H7 (cell line): ENCODE results near the gene B3GNT9. TPM values are rescaled to one million over a fixed set of nuclear protein-coding genes. Genes with fewer than 3 reads are reported as not detected.

Experiments
- DNase-seq: peaks from one replicate; pipeline ENCODE4 v3.0.0; 2012
- H3K27me3 ChIP-seq: 2 replicates; pipeline ENCODE4 v1.6.0; 2011; ENCODE audit warnings: mild to moderate bottlenecking, low read length; ENCODE audit not compliant: control insufficient read depth, insufficient read depth
- H3K36me3 ChIP-seq: replicated peaks from 2 replicates; pipeline ENCODE4 v1.5.1; 2011; ENCODE audit warnings: low read length; ENCODE audit not compliant: control insufficient read depth, insufficient read depth
- H3K4me3 ChIP-seq: 2 replicates; pipeline ENCODE4 v1.5.1; 2011; ENCODE audit warnings: low read depth, mild to moderate bottlenecking, control low read depth, low read length, moderate library complexity; ENCODE audit not compliant: insufficient read depth
- total RNA-seq: library from RNA; depleted of rRNA; stranded (reverse); fragments of >200 nt; shearing (Covaris generic); gene quantifications from 2 replicates; pipeline ENCODE4 v1.2.3, GENCODE V29; 2014; rRNA removed

B3GNT9 gene
- total RNA-seq, 1 experiment from 2014 or later = 8.7 TPM

DNA sequence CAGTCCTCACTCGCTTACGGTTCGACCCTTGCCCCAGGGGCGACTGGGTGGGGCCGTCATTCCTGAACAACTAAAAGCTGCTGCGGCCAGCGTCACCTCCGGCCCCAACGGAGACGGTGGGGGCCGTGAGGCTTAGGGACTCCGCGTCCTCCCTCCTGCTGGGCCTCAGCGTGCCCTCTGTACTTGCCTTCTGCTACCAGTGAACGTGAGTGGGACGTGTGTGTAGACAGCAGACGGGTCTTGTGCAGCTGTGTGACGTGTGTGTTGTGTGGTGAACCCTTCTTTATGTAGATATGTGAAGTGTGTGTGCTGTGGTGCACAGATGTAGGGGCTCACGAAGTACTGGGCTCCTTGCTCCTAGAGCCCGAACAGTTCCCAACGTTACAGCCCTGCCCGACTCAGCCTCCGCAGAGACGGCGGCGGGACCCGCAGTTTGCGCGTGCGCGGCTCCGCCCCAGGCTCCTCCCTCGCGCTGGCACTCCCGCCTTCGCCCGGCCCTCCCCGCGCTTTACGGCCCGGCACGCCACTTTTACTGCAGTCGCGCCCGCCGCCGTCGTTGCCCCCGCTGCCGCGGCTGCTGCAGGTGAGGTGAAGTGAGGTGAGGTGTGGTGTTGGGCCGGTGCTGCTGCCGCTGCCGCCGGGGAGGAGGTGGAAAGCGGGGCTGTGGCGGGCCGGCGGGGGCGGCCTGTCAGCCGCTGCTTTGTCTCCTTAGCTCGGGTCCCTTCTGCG lies 41.2 kb downstream of the B3GNT9 start, which contains the start of gene PHAF1:
TSS of gene PHAF1 (plus strand) at position 535 of the 729 bp plus-strand sequence. CDS start 235 bp downstream, outside the sequence.
- peaks cover 3% of the 10 kb centered on the region; the same call in 1 of the 2 replicates for H3K27me3 ChIP-seq
- peak; percentile 100 for DNase-seq
- H3K4me3 ChIP-seq = peak within 1 kb of the TSS; percentile 99
- H3K36me3 ChIP-seq = no peaks in the 10 kb centered on the region

DNA sequence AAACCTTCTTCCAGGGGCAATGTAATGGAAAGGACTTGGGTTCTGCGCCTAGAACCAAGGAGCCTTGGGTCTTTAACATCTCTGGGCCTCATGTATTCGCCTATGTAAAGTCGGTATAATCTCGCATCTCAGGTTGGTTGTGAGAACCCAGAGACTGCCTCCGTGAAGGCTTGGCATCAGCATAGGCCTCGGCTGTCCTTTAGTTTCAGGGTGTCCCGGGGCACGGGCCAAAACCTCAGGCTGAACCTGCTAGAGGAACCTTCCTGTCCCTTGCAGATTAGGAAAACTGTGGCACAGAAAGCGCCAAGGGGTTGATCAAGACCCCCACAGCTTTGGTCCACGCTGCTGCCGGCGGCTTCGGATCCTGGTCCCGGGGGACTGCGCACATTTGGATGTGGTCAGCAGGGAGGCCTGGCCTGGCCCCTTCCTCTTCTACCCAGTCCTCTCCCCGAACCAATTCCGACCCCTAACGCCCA lies 41.8 kb downstream of the B3GNT9 start:
- Histone ChIP-seq H3K4me3 (peak overlapping the region; percentile 99), H3K27me3 (peaks cover 3% of the 10 kb centered on the region; the same call in 1 of the 2 replicates), H3K36me3 (no peaks in the 10 kb centered on the region)
- DNase-seq = no peak

DNA sequence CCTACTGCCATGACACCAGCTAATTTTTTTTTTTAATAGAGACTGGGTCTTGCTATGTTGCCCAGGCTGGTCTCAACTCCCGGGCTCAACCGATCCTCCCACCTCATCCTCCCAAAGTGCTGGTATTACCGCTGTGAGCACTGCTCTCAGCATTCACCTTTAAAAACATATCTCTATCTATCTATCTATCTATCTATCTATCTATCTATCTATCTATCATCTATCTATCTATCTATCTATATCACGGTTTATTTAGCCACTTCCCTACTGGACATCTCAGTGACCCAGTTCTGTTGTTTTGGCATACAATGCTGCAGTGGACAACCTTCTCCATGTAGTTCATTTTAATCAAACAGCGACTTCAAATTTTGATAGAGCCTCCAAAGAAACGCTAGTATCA lies 42.3 kb downstream of the B3GNT9 start:
- H3K4me3 ChIP-seq = no peak overlapping the region
- DNase-seq = no peak

DNA sequence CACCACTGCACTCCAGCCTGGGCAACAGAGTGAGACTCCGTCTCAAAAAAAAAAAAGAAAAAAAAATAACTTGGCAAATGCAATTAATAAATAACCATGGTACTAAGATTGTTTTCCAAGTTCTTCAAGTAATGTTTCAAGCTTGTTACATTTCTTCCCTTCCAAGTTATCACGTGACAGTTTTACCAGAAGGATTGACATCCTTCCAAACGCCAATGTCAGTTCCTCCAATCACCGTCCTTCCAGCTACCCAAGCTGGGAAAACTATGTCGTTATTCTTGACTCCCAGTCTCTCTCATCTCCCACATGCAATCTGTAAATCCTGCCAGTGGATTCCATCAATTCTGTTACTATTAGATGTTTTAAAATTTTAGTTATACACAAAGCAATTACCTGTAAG lies 44.9 kb downstream of the B3GNT9 start:
- no peak overlapping the region for H3K4me3 ChIP-seq
- no peaks in the 10 kb centered on the region for H3K36me3 ChIP-seq
- H3K27me3 ChIP-seq = peaks cover 3% of the 10 kb centered on the region; the same call in 1 of the 2 replicates
- no peak for DNase-seq

More for the DNA sequence above, 42.3 kb downstream of the B3GNT9 start:
- H3K36me3 ChIP-seq = no peaks in the 10 kb centered on the region
- peaks cover 3% of the 10 kb centered on the region; the same call in 1 of the 2 replicates for H3K27me3 ChIP-seq

DNA sequence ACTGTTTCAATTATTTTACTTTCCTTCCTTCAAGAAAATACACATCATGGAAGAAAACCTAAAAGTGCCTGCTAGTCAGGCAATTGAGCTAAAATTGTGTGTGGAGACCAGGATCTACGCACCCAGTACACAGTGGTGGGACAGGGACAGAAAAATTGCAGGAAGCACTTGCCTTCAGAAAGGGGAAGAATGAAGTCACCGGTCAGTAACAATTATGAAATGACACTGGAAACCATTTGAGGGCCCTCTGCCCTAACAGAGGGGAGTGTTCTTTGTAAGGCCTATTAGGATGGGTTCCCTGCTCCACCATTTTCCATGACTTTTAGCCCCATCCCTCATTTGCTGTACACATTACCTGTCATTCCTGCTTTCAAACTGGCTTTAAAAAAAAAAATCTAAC lies 45.6 kb downstream of the B3GNT9 start:
- no peaks in the 10 kb centered on the region for H3K36me3 ChIP-seq
- peaks cover 3% of the 10 kb centered on the region; the same call in 1 of the 2 replicates for H3K27me3 ChIP-seq
- DNase-seq = no peak
- no peak overlapping the region for H3K4me3 ChIP-seq

DNA sequence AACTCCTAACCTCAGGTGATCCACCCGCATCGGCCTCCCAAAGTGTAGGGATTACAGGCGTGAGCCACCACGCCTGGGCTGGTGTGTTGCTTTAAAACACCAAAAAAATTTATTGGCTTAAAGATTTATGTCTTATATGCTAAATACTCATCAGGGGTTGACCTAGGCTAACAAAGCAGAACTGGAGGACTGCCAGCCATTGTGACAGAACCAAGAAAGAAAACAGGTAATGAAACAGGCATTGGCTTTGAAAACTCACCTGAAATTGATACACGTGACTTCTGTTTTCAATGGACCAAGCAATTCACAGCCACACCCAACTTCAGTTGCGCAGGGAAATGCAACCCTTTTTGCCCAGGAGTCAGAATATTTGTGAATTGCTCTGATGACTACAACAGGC lies 46.0 kb downstream of the B3GNT9 start:
- no peak for DNase-seq
- H3K36me3 ChIP-seq = no peaks in the 10 kb centered on the region
- H3K27me3 ChIP-seq = peaks cover 3% of the 10 kb centered on the region; the same call in 1 of the 2 replicates
- no peak overlapping the region for H3K4me3 ChIP-seq

DNA sequence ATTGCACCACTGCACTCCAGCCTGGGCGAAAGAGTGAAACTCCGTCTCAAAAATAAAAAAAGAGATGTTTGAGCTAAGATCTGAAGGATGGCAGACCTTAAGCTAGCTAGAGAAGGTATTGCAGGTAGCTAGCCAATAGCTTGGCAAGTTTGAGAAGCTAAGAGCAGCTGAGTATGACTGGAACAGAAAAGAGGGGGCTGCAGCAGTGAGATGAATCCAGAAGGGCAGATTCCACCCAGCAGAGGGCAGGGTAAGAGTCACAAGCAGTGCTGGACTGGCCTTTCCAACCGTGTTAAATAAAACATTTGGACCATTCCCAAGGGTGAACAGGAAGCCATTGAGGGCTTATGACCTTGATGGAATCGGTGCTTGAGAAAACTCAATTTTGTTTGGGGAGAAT lies 46.7 kb downstream of the B3GNT9 start:
- H3K4me3 ChIP-seq = no peak overlapping the region
- H3K27me3 ChIP-seq = peaks cover 2% of the 10 kb centered on the region; the same call in 1 of the 2 replicates
- no peaks in the 10 kb centered on the region for H3K36me3 ChIP-seq
- DNase-seq = peak; percentile 77

DNA sequence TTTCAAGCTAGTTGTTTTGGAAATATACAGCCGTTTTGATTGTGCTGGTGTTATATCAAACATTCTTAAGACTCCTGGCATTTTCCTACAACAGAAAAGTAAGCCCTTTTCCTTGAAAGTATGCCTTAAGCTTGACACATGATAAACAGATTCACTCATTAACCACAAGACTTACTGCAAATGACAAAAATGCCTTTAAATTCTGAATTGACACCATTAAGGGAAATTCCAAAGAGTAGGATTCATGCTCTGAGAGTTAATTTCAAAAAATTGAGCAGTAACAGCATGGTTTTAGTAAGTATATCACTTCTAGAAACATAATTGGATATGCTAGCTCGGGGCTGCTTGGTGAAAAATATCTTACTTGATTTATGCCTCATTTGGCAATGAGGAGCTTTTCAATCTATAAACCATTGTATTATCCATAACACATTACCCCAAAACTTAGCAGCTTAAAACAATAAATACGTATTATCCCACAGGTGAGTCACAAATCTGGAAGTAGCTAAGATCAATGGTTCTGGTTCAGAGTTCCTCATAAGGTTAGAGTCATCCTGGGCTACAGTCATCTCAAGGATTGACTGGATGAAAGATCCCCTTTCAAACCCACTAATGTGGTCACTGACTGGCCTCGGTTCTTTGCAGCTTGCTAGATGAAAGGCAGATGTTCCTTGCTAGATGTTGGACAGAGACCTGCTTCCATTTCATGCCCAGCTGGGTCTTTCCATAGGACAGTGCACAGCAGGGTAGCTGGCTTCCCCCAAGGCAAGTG lies 49.3 kb downstream of the B3GNT9 start:
- Histone ChIP-seq H3K27me3 (no peaks in the 10 kb centered on the region), H3K36me3 (no peaks in the 10 kb centered on the region), H3K4me3 (no peak overlapping the region)
- no peak for DNase-seq

DNA sequence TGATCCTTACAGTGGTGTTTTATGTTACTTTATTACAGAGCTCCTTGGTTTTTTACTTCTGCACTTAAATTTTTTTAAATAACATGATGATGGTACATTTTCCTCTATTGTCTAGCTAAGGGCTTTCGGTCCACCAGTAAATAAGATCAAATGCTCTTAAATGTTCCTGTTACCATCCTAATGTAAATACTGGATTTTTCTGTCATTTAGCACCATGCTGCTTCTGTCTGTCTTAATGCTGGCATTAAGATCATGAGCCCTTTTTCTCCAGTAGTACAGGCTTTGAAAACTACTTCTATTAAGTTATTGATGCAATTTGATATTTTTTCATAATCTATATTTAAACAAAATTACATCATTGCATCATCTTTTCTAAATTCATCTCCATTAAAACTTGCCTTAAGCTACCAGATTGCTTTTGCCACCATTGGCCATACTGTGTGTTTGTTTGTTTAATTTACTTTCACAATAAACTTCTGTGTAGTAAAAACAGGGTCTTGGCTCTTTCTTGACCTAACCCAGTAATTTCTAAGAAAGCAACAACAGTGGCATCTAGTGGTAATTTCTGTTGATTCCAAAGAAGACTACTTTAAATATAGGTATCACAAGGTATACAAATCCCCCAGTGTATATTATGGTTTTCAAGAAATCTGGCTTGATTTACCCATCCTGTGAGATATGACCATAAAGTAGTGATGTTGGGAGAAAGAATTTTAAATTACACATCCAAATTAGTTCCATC lies 50.1 kb downstream of the B3GNT9 start:
- Histone ChIP-seq H3K4me3 (no peak overlapping the region), H3K27me3 (no peaks in the 10 kb centered on the region), H3K36me3 (no peaks in the 10 kb centered on the region)
- DNase-seq = peak; percentile 48

DNA sequence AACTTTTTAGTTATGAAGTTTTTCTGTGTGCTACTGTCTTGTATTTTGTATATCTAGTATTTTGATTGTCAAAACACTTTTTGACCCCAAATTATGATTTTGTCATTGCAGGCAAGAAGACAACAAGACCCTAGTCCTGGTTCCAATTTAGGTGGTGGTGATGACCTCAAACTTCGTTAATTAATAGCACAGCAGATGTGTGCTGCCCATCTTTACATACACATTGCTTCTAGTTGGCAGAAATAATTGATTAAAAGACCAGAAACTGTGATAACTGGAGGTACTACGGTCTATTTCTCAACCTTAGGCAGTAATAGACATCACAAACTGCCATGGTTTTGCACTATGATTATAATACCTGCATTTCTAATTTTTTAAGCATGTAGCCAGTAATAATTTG lies 52.2 kb downstream of the B3GNT9 start:
- H3K36me3 ChIP-seq = no peaks in the 10 kb centered on the region
- no peak for DNase-seq

More for the DNA sequence above, 52.2 kb downstream of the B3GNT9 start:
- H3K27me3 ChIP-seq = no peaks in the 10 kb centered on the region
- no peak overlapping the region for H3K4me3 ChIP-seq

Other genes starting within 250 kb of the B3GNT9 start
- not detected in 2 replicates for gene CDH16, start 232.1 kb downstream of the B3GNT9 start, total RNA-seq
- gene RRAD, start 225.5 kb downstream of the B3GNT9 start, total RNA-seq = 0.10 TPM in 1 of 2 replicates, not detected in the other
- 91.1 TPM in 2 replicates for gene CIAO2B, start 216.6 kb downstream of the B3GNT9 start, total RNA-seq
- 8.3 and 13.0 TPM in 2 replicates for gene CES2, start 215.5 kb downstream of the B3GNT9 start, total RNA-seq
- gene CES3, start 189.7 kb downstream of the B3GNT9 start, total RNA-seq = 0.31 and 0.44 TPM in 2 replicates
- gene CES4A, start 162.4 kb downstream of the B3GNT9 start, total RNA-seq = 0.07 and 0.45 TPM in 2 replicates
- 31.4 and 49.3 TPM in 2 replicates for gene CBFB, start 121.8 kb downstream of the B3GNT9 start, total RNA-seq
- gene PHAF1, start 41.1 kb downstream of the B3GNT9 start, total RNA-seq = 24.1 and 32.1 TPM in 2 replicates
- 1.3 and 1.8 TPM in 2 replicates for gene TRADD, start 8.9 kb upstream of the B3GNT9 start, total RNA-seq
- gene FBXL8, start 9.0 kb upstream of the B3GNT9 start, total RNA-seq = 0.67 and 0.73 TPM in 2 replicates
- 1.6 and 4.0 TPM in 2 replicates for gene HSF4, start 13.7 kb upstream of the B3GNT9 start, total RNA-seq
- 5.3 and 7.4 TPM in 2 replicates for gene NOL3, start 19.5 kb upstream of the B3GNT9 start, total RNA-seq
- gene MATCAP1, start 33.0 kb upstream of the B3GNT9 start, total RNA-seq = 16.2 and 18.9 TPM in 2 replicates
- 3.6 and 4.8 TPM in 2 replicates for gene EXOC3L1, start 39.1 kb upstream of the B3GNT9 start, total RNA-seq
- 104 and 117 TPM in 2 replicates for gene E2F4, start 41.2 kb upstream of the B3GNT9 start, total RNA-seq
- gene ELMO3, start 48.1 kb upstream of the B3GNT9 start, total RNA-seq = 10.4 and 11.4 TPM in 2 replicates
- gene TMEM208, start 76.1 kb upstream of the B3GNT9 start, total RNA-seq = 19.3 and 27.3 TPM in 2 replicates
- gene FHOD1, start 96.5 kb upstream of the B3GNT9 start, total RNA-seq = 22.4 and 37.4 TPM in 2 replicates
- gene SLC9A5, start 98.0 kb upstream of the B3GNT9 start, total RNA-seq = 1.6 and 2.5 TPM in 2 replicates
- gene PLEKHG4, start 128.5 kb upstream of the B3GNT9 start, total RNA-seq = 9.6 and 15.0 TPM in 2 replicates
- gene KCTD19, start 175.7 kb upstream of the B3GNT9 start, total RNA-seq = 0.89 and 2.1 TPM in 2 replicates
- 0.44 TPM in 1 of 2 replicates, not detected in the other for gene LRRC36, start 175.8 kb upstream of the B3GNT9 start, total RNA-seq
- 0.44 and 0.80 TPM in 2 replicates for gene TPPP3, start 242.5 kb upstream of the B3GNT9 start, total RNA-seq